Activated CD8-positive, alpha-beta T cell treated with anti-CD3 and anti-CD28 coated beads, Interleukin-2, amount 10 ng/mL, durations not matched to agents 7 days and 5 days (primary cell): ENCODE results near the gene RBPMS2. TPM values are rescaled to one million over a fixed set of nuclear protein-coding genes. Genes with fewer than 3 reads are reported as not detected.
"Not testable (repeated sequence)": the region's sequence is repeated elsewhere in the genome, so short reads cannot be mapped to it uniquely, and the experiment has no call there.

ENCODE experiments used
- ATAC-seq: fragments of 150-1000 bp; cut with Tn5 transposase; one replicate; pipeline ENCODE4 v1.10.0; 2021; ENCODE audit warnings: moderate library complexity
- CTCF ChIA-PET: fragments of 350-600 bp; sonication (Branson Sonifier 250); formaldehyde crosslinking; loops from one replicate; lab custom pipeline; 2021; ENCODE audit warnings: antibody characterized with exemption; lab: Charles Lee
- POLR2A ChIA-PET: fragments of 350-600 bp; sonication (Branson Sonifier 250); formaldehyde crosslinking; loops from one replicate; lab custom pipeline; 2021; ENCODE audit warnings: antibody characterized with exemption; lab: Charles Lee
- DNase-seq: peaks from one replicate; pipeline ENCODE4 v3.0.0-alpha.2; 2020
- H3K27ac Mint-ChIP-seq: one replicate; pipeline ENCODE4 v1.8.0; 2021; ENCODE audit warnings: mild to moderate bottlenecking, mixed read lengths
- H3K27me3 Mint-ChIP-seq: one replicate; pipeline ENCODE4 v1.8.0; 2021; ENCODE audit warnings: low read depth, mixed read lengths
- H3K36me3 Mint-ChIP-seq: one replicate; pipeline ENCODE4 v1.8.0; 2021; ENCODE audit warnings: low read depth, mixed read lengths
- H3K4me1 Mint-ChIP-seq: one replicate; pipeline ENCODE4 v1.8.0; 2021; ENCODE audit warnings: low read depth, mixed read lengths
- H3K4me3 Mint-ChIP-seq: one replicate; pipeline ENCODE4 v1.8.0; 2021; ENCODE audit warnings: mild to moderate bottlenecking, mixed read lengths
- H3K9me3 Mint-ChIP-seq: one replicate; pipeline ENCODE4 v1.8.0; 2022; ENCODE audit warnings: mixed read lengths; ENCODE audit not compliant: insufficient read depth
- total RNA-seq, 2 experiments: library from RNA; stranded (reverse); gene quantifications; one replicate each; pipeline ENCODE4 v1.2.3, GENCODE V29; 2021

RBPMS2 gene
- total RNA-seq, 2 experiments from 2014 or later, result not detected

DNA sequence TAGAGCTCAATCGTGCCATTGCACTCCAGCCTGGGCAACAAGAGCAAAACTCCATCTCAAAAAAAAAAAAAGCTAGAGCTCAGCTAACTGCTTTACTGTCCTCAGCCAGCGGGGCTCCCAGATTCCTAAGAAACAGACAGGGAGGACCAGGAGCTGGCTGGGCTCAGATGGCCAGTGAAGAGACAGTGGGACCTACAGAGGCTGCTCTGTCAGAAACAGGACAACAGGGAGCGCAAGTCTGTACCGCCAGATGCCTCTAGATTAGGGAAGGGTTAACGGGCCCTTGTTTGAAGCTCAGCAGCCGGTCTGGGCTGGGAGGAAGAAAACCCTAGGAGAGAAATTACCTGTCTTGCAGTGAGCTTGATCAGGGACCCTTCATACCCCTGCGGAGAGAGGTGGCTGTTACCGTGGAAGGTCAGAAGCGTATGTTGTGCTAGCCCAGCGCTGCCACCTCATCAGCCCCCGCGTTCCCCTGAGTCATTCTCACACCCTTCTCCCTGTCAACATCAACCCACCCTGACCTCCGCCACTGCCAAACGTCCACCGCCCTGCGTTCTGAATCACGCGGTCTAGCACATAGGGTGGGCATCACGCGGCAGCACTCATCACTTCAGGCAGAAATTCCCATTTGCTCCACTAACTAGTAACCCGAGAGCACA is 25.3 kb downstream of the RBPMS2 start:
- no peak for ATAC-seq
- Mint-ChIP-seq H3K4me3 (no peak overlapping the region), H3K27ac (no peak overlapping the region), H3K4me1 (no peaks in the 10 kb centered on the region), H3K27me3 (peaks cover 24% of the 10 kb centered on the region), H3K36me3 (no peaks in the 10 kb centered on the region), H3K9me3 (no peaks in the 10 kb centered on the region)
- ChIA-PET POLR2A (interaction anchor here (0.6 kb wide), 1 partner anchor 550 kb away, joined by 4 read pairs; no protein-coding TSS in a partner anchor), CTCF (interaction anchor here (0.6 to 2.0 kb wide), 2 partner anchors 22 to 401 kb away, joined by 4 to 7 read pairs; no protein-coding TSS in a partner anchor)
- DNase-seq, result no peak

DNA sequence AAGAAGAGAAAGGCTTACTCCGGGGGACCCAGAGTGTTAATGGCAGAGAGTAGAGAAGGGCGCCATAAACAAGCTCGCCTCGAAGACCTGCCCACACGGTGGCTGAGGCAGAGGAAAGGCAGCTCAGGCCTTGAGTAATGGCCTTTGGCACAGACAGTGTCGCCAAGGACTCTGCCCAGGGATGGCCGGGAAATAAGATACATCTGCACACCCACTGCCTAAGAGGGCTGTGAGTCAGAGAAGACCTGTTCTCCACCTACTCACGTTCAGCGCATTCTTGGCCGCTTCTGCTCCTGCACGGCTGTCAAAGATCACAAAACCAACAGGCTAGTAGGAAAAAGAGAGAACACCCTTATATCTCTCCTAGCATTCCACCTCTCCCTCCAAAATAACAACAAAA is 26.2 kb downstream of the RBPMS2 start:
- Mint-ChIP-seq H3K27ac (no peak overlapping the region), H3K4me1 (no peaks in the 10 kb centered on the region), H3K9me3 (no peaks in the 10 kb centered on the region), H3K4me3 (no peak overlapping the region), H3K36me3 (no peaks in the 10 kb centered on the region), H3K27me3 (peaks cover 24% of the 10 kb centered on the region)
- CTCF ChIA-PET, result interaction anchor here (1.2 to 1.9 kb wide), 2 partner anchors 19 to 22 kb away, joined by 3 to 6 read pairs; no protein-coding TSS in a partner anchor
- POLR2A ChIA-PET, result no interaction called here
- DNase-seq (no peak), ATAC-seq (no peak)

GRCh38 chr15:64748251-64748650 is 27.1 kb downstream of the RBPMS2 start:
- CTCF ChIA-PET, result interaction anchor here (1.2 to 1.9 kb wide), 2 partner anchors 18 to 21 kb away, joined by 3 to 6 read pairs; no protein-coding TSS in a partner anchor
- H3K9me3 Mint-ChIP-seq, result no peaks in the 10 kb centered on the region
- DNase-seq, result no peak
- no peak for ATAC-seq
- H3K4me3 Mint-ChIP-seq, result no peak overlapping the region
- H3K4me1 Mint-ChIP-seq, result no peaks in the 10 kb centered on the region
- peaks cover 24% of the 10 kb centered on the region for H3K27me3 Mint-ChIP-seq
- no peak overlapping the region for H3K27ac Mint-ChIP-seq
- POLR2A ChIA-PET, result no interaction called here
- no peaks in the 10 kb centered on the region for H3K36me3 Mint-ChIP-seq

GRCh38 chr15:64747578-64747977 is 27.8 kb downstream of the RBPMS2 start:
- ChIA-PET POLR2A (no interaction called here), CTCF (interaction anchor here (1.1 to 1.9 kb wide), 2 partner anchors 20 to 62 kb away, joined by 3 to 6 read pairs; no protein-coding TSS in a partner anchor)
- peaks cover 24% of the 10 kb centered on the region for H3K27me3 Mint-ChIP-seq
- H3K9me3 Mint-ChIP-seq, result no peaks in the 10 kb centered on the region
- no peak overlapping the region for H3K27ac Mint-ChIP-seq
- no peak for ATAC-seq
- no peaks in the 10 kb centered on the region for H3K4me1 Mint-ChIP-seq
- no peaks in the 10 kb centered on the region for H3K36me3 Mint-ChIP-seq
- H3K4me3 Mint-ChIP-seq, result no peak overlapping the region
- DNase-seq, result no peak

GRCh38 chr15:64746921-64747320 is 28.5 kb downstream of the RBPMS2 start:
- peaks cover 24% of the 10 kb centered on the region for H3K27me3 Mint-ChIP-seq
- no peak for ATAC-seq
- no peak overlapping the region for H3K4me3 Mint-ChIP-seq
- POLR2A ChIA-PET, result no interaction called here
- no peaks in the 10 kb centered on the region for H3K9me3 Mint-ChIP-seq
- H3K4me1 Mint-ChIP-seq, result no peaks in the 10 kb centered on the region
- no peak for DNase-seq
- H3K36me3 Mint-ChIP-seq, result no peaks in the 10 kb centered on the region
- CTCF ChIA-PET, result interaction anchor here (1.1 kb wide), 1 partner anchor 62 kb away, joined by 3 read pairs; no protein-coding TSS in a partner anchor
- no peak overlapping the region for H3K27ac Mint-ChIP-seq

- ATAC-seq (no peak), DNase-seq (no peak)
- ChIA-PET CTCF (interaction anchor here (1.1 kb wide), 1 partner anchor 63 kb away, joined by 3 read pairs; no protein-coding TSS in a partner anchor), POLR2A (no interaction called here)
- Mint-ChIP-seq H3K9me3 (no peaks in the 10 kb centered on the region), H3K27ac (no peak overlapping the region), H3K27me3 (peaks cover 24% of the 10 kb centered on the region), H3K4me1 (no peaks in the 10 kb centered on the region), H3K36me3 (no peaks in the 10 kb centered on the region), H3K4me3 (no peak overlapping the region)
Measured at GRCh38 chr15:64746356-64746755, 29.0 kb downstream of the RBPMS2 start.

DNA sequence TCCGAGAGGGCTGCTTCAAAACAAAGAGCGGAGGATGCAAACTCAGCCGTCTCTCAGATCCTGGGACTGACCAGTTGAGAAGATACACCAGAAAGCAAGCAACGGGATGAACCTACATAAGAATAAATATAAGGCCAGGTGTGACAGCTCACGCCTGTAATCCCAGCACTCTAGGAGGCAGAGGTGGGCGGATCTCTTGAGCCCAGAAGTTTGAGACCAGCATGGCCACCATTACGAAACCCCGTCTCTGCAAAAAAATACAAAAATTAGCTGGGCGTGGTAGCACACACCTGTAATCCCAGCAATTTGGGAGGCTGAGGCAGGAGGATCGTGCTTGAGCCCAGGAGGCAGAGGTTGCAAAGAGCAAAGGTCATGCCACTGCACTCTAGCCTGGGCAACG is 31.7 kb downstream of the RBPMS2 start:
- H3K9me3 Mint-ChIP-seq, result no peaks in the 10 kb centered on the region
- no peak for ATAC-seq
- no peaks in the 10 kb centered on the region for H3K4me1 Mint-ChIP-seq
- DNase-seq, result no peak
- H3K36me3 Mint-ChIP-seq, result no peaks in the 10 kb centered on the region
- ChIA-PET POLR2A (no interaction called here), CTCF (no interaction called here)
- peaks cover 16% of the 10 kb centered on the region for H3K27me3 Mint-ChIP-seq
- no peak overlapping the region for H3K27ac Mint-ChIP-seq
- no peak overlapping the region for H3K4me3 Mint-ChIP-seq

DNA sequence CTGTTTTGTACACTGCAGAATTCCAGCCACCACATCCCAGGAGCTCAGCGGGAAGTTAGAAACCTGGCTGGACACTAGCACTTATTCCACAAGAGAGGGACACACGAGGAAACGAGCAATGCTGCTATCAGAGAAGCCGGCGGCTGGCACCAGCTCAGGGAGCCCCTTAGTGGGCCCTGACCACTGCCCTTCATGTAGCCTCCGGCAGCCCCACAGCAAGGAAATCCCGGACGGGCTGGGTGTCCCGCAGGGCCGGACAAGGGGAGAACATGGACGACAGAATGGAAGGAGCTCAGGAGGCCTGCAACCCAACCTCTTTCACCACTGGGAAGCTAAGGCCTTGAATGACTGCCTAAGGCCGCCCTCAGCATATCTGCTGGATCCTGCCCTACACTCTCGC is 32.5 kb downstream of the RBPMS2 start:
- no peak for DNase-seq
- Mint-ChIP-seq H3K4me3 (no peak overlapping the region), H3K27ac (no peak overlapping the region), H3K4me1 (no peaks in the 10 kb centered on the region), H3K27me3 (peaks cover 16% of the 10 kb centered on the region), H3K36me3 (no peaks in the 10 kb centered on the region), H3K9me3 (no peaks in the 10 kb centered on the region)
- ChIA-PET POLR2A (interaction anchor here (0.6 kb wide), 1 partner anchor 550 kb away, joined by 3 read pairs; no protein-coding TSS in a partner anchor), CTCF (no interaction called here)
- no peak for ATAC-seq

GRCh38 chr15:64742385-64742784 is 33.0 kb downstream of the RBPMS2 start:
- Mint-ChIP-seq H3K27me3 (peaks cover 13% of the 10 kb centered on the region), H3K27ac (no peak overlapping the region), H3K9me3 (no peaks in the 10 kb centered on the region), H3K4me3 (no peak overlapping the region), H3K36me3 (no peaks in the 10 kb centered on the region), H3K4me1 (no peaks in the 10 kb centered on the region)
- ChIA-PET CTCF (no interaction called here), POLR2A (interaction anchor here (0.6 kb wide), 2 partner anchors 151 to 549 kb away, joined by 3 read pairs; no protein-coding TSS in a partner anchor)
- DNase-seq (no peak), ATAC-seq (no peak)

DNA sequence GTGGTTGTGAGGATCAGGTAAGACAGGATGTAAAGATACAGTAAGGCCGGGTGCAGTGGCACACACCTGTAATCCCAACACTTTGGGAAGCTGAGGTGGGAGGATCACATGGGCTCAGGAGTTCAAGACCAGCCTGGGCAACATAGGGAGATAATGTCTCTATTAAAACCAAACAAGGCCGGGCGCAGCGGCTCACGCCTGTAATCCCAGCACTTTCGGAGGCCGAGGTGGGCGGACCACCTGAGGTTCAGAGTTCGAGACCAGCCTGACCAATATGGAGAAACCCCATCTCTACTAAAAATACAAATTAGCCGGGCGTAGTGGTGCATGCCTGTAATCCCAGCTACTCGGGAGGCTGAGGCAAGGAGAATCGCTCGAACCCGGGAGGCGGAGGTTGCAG is 33.7 kb downstream of the RBPMS2 start:
- H3K27ac Mint-ChIP-seq, H3K4me1 Mint-ChIP-seq, H3K36me3 Mint-ChIP-seq, DNase-seq, H3K4me3 Mint-ChIP-seq, H3K27me3 Mint-ChIP-seq, ATAC-seq, POLR2A ChIA-PET, H3K9me3 Mint-ChIP-seq: not testable (repeated sequence)
- CTCF ChIA-PET, result interaction anchor here (1.8 to 1.9 kb wide), 2 partner anchors 10 to 14 kb away, joined by 4 to 7 read pairs; no protein-coding TSS in a partner anchor

DNA sequence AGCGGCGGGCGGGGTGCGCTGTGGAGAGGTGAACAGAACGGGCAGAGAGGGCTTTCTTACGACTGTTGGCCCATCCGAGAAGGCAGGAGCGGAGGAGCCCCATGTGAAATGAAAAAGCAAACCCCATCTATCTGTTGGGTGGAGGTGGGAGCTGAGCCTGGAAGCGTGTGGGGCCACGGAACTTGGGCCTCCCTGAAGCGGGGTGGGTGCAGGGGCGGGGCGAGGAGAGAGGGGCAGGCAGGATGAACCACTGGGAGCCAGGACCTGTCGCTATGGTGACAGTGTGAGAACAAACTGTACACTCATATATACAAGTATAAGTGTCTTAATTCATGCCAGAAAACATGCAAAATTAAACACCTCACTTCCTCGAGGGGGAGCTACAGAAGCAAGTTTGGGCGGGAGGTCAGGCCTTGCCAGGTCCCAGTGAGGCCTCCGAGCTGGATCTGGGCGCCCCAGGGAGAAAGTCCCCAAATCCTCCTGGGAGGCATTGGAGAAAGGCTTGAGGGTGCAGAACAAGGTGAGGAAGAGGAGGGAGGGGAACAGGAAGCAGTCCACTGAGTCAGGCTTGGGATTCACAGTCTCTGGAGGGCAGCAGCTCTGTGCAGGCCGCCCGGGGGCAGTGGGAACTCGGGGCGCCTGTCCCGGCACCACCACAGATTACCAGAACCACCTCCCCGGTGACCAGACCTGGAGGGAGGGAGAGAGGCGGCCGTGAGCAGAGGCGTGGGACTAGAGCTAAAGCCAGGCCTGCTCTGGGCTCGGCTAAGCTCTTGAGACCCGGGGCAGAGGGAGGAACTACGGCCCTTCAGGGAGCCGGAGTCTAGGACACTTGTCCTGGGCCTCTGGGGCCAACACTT is 34.8 kb downstream of the RBPMS2 start:
- CTCF ChIA-PET, result interaction anchor here (1.5 to 1.9 kb wide), 3 partner anchors 9 to 69 kb away, joined by 4 to 7 read pairs (median 4); no protein-coding TSS in a partner anchor
- Mint-ChIP-seq H3K36me3 (no peaks in the 10 kb centered on the region), H3K9me3 (no peaks in the 10 kb centered on the region), H3K4me1 (no peaks in the 10 kb centered on the region), H3K27ac (no peak overlapping the region), H3K27me3 (no peaks in the 10 kb centered on the region), H3K4me3 (no peak overlapping the region)
- POLR2A ChIA-PET, result interaction anchor here (0.5 kb wide), 1 partner anchor 299 kb away, joined by 3 read pairs; no protein-coding TSS in a partner anchor
- DNase-seq (no peak), ATAC-seq (no peak)
